ENCODE results near the gene ABLIM1.

Gene ABLIM1

GRCh38 chr10:114542373-114542772 is 115.7 kb downstream of the ABLIM1 start:
- DNase-seq: no peak

- DNase-seq: no peak
These were observed 116.3 kb downstream of the ABLIM1 start for GRCh38 chr10:114541797-114542160.

- DNase-seq: peak; percentile 76
These were observed 116.8 kb downstream of the ABLIM1 start for GRCh38 chr10:114541081-114541796.

GRCh38 chr10:114540236-114540635 is 117.8 kb downstream of the ABLIM1 start:
- no peak for DNase-seq

- DNase-seq: no peak
These were observed 118.5 kb downstream of the ABLIM1 start for GRCh38 chr10:114539623-114540022.

GRCh38 chr10:114538181-114538906 is 119.7 kb downstream of the ABLIM1 start:
- peak; percentile 71 for DNase-seq

GRCh38 chr10:114537736-114538135 is 120.3 kb downstream of the ABLIM1 start:
- DNase-seq: no peak

GRCh38 chr10:114534571-114534981 is 123.5 kb downstream of the ABLIM1 start:
- DNase-seq: no peak

- DNase-seq: no peak
These were observed 125.8 kb downstream of the ABLIM1 start for GRCh38 chr10:114532226-114532625.

GRCh38 chr10:114526504-114527238 is 131.4 kb downstream of the ABLIM1 start:
- DNase-seq: peak; percentile 87

- DNase-seq: no peak
These were observed 132.0 kb downstream of the ABLIM1 start for GRCh38 chr10:114526126-114526503.

- DNase-seq: no peak
These were observed 132.6 kb downstream of the ABLIM1 start for GRCh38 chr10:114525368-114525949.

- DNase-seq: no peak
These were observed 134.2 kb downstream of the ABLIM1 start for GRCh38 chr10:114523876-114524275.

GRCh38 chr10:114521255-114521654 is 136.8 kb downstream of the ABLIM1 start:
- no peak for DNase-seq

- no peak for DNase-seq
These were observed 137.6 kb downstream of the ABLIM1 start for GRCh38 chr10:114520453-114520852.

- DNase-seq: no peak
These were observed 138.2 kb downstream of the ABLIM1 start for GRCh38 chr10:114519756-114520293.

GRCh38 chr10:114519306-114519669 is 138.8 kb downstream of the ABLIM1 start:
- no peak for DNase-seq

GRCh38 chr10:114518401-114519305 is 139.4 kb downstream of the ABLIM1 start:
- no peak for DNase-seq

GRCh38 chr10:114517368-114518250 is 140.5 kb downstream of the ABLIM1 start:
- DNase-seq: no peak

GRCh38 chr10:114516356-114516755 is 141.7 kb downstream of the ABLIM1 start:
- DNase-seq: no peak

GRCh38 chr10:114515298-114515914 is 142.7 kb downstream of the ABLIM1 start:
- DNase-seq: no peak
